DND-41 (cell line): ENCODE data around the gene STK32B.

ENCODE experiments used
- ATAC-seq: fragments of 200-7000 bp; cut with Tn5 transposase; 3 replicates; pipeline ENCODE4 v1.9.1; 2021; ENCODE audit warnings: low read depth; ENCODE audit not compliant: insufficient read depth
- DNase-seq: peaks from one replicate; pipeline ENCODE4 v3.0.0-alpha.2; 2020
- H2AFZ ChIP-seq: 2 replicates; pipeline ENCODE4 v1.6.0; 2012; ENCODE audit warnings: low read depth, low read length
- H3K27ac ChIP-seq: 2 replicates; pipeline ENCODE4 v1.5.1; 2012; ENCODE audit warnings: low read length, inconsistent platforms
- H3K27me3 ChIP-seq: fragments of 200-600 bp; sonication (generic); 2 replicates; pipeline ENCODE4 v1.6.0; 2012; ENCODE audit warnings: low read length, mild to moderate bottlenecking, inconsistent platforms; ENCODE audit not compliant: insufficient read depth, poor library complexity
- H3K36me3 ChIP-seq: 2 replicates; pipeline ENCODE4 v1.5.1; 2012; ENCODE audit warnings: low read length, inconsistent platforms; ENCODE audit not compliant: insufficient read depth
- H3K4me1 ChIP-seq: 2 replicates; pipeline ENCODE4 v1.5.1; 2012; ENCODE audit warnings: mild to moderate bottlenecking, low read length; ENCODE audit not compliant: insufficient read depth
- H3K4me2 ChIP-seq: 2 replicates; pipeline ENCODE4 v1.6.0; 2012; ENCODE audit warnings: mild to moderate bottlenecking, moderate library complexity, low read length, inconsistent platforms; ENCODE audit not compliant: insufficient read depth
- H3K4me3 ChIP-seq, 2 experiments: fragments of 200-600 bp in 1 of 2; shearing (Covaris generic) in 1 of 2; 2 replicates each; pipeline ENCODE4 v1.5.1; 2012 to 2016; ENCODE audit warnings: inconsistent platforms in 2 of 2, low read length in 2 of 2, mild to moderate bottlenecking in 2 of 2, low read depth in 1 of 2, moderate library complexity in 1 of 2
- H3K79me2 ChIP-seq: 2 replicates; pipeline ENCODE4 v1.6.0; 2012; ENCODE audit warnings: low read length, inconsistent platforms; ENCODE audit not compliant: insufficient read depth
- H3K9ac ChIP-seq: 2 replicates; pipeline ENCODE4 v1.6.0; 2012; ENCODE audit warnings: low read depth, mild to moderate bottlenecking, inconsistent platforms, low read length, moderate library complexity
- H3K9me3 ChIP-seq: 2 replicates; pipeline ENCODE4 v1.5.1; 2012; ENCODE audit warnings: low read length, moderate library complexity, mild to moderate bottlenecking, inconsistent platforms; ENCODE audit not compliant: insufficient read depth, severe bottlenecking
- H4K20me1 ChIP-seq: 2 replicates; pipeline ENCODE4 v1.6.0; 2012; ENCODE audit warnings: low read length; ENCODE audit not compliant: insufficient read depth
- CTCF ChIP-seq: IDR thresholded peaks from 2 replicates; pipeline ENCODE4 v1.5.1; 2012; ENCODE audit warnings: borderline replicate concordance, low read length, moderate library complexity, mild to moderate bottlenecking; ENCODE audit not compliant: poor library complexity, severe bottlenecking; ENCODE audit errors: extremely low read depth
- EZH2 ChIP-seq: IDR thresholded peaks from 3 replicates; pipeline ENCODE4 v1.6.1; 2012; ENCODE audit warnings: borderline replicate concordance, low read depth, mild to moderate bottlenecking, moderate library complexity, low read length, inconsistent platforms; ENCODE audit not compliant: severe bottlenecking

The STK32B gene

DNA sequence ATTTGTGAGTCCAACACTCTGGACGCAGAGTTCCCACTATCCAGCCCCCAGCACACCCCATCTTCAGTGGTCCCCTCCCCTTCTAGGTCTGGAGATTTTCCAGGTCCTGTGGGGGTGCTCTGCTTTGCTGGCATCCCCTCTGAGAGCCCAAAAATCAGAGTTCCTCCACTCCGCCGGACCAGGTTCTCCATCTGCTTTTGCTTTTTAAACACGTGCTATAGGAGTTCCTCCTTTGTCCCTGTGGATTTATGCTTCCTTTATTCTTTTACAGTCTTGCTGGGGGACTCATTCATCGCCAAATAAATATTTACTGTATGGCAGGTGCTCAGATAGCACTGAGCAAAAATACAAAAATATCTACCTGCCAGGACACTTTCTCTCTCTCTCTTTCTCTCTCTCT lies 324.7 kb downstream of the STK32B start:
- H4K20me1 ChIP-seq = no peaks in the 10 kb centered on the region
- ATAC-seq (no peak), DNase-seq (no peak)
- no peak overlapping the region for H3K4me3 ChIP-seq
- H2AFZ ChIP-seq = no peak overlapping the region
- no peaks in the 10 kb centered on the region for H3K27me3 ChIP-seq
- no peaks in the 10 kb centered on the region for H3K9me3 ChIP-seq
- TF ChIP-seq CTCF (no peak), EZH2 (no peak)
- no peak overlapping the region for H3K27ac ChIP-seq
- no peaks in the 10 kb centered on the region for H3K36me3 ChIP-seq
- no peak overlapping the region for H3K4me2 ChIP-seq
- H3K9ac ChIP-seq = no peak overlapping the region
- H3K79me2 ChIP-seq = no peaks in the 10 kb centered on the region
- no peaks in the 10 kb centered on the region for H3K4me1 ChIP-seq

DNA sequence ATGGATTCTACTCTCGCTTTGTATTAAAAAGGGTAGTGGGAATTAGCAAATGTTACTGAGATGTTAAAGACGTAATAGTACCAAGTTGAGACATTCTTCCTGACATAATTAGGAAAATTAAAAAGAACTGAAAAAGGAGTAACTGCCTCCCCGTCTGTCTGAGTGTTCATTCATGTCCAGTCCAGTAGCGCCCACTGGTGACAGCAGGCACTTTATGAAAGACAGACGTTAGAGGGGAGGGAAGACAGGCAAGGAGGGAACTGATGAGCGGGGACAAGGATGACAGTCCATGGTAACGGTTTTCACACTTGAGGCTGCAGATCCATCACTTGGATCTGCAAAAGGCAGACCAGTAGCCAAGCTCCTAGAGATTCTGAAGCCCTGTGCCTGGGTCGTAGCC lies 326.7 kb downstream of the STK32B start:
- Histone ChIP-seq H3K36me3 (no peaks in the 10 kb centered on the region), H4K20me1 (no peaks in the 10 kb centered on the region), H2AFZ (no peak overlapping the region), H3K4me2 (no peak overlapping the region), H3K79me2 (no peaks in the 10 kb centered on the region), H3K27ac (no peak overlapping the region), H3K4me1 (no peaks in the 10 kb centered on the region), H3K9me3 (no peaks in the 10 kb centered on the region), H3K27me3 (no peaks in the 10 kb centered on the region), H3K4me3 (no peak overlapping the region), H3K9ac (no peak overlapping the region)
- TF ChIP-seq EZH2 = no peak
- peak; percentile 32 for TF ChIP-seq CTCF
- ATAC-seq (no peak), DNase-seq (no peak)

DNA sequence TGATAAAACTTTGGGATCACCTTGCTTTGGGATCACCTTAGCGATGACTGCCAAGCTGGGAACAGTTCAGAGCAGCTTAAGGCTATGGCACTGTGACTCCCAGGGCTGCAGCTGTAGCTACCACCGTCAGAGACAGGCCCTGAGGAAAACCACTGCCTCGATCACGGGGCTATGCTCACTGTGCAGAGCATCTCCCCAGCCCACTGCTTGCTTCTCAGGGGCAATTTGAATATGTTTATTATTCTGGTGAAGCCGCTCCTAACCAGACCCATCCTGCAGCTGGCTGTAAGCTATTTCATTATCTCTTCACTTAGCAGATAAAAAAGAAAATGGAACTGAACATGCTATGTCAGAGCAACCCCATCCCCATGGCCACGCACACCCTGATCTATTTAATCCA lies 328.6 kb downstream of the STK32B start:
- Histone ChIP-seq H3K4me3 (no peak overlapping the region), H4K20me1 (no peaks in the 10 kb centered on the region), H2AFZ (no peak overlapping the region), H3K9ac (no peak overlapping the region), H3K4me1 (no peaks in the 10 kb centered on the region), H3K27ac (no peak overlapping the region), H3K4me2 (no peak overlapping the region), H3K27me3 (no peaks in the 10 kb centered on the region), H3K9me3 (no peaks in the 10 kb centered on the region), H3K36me3 (no peaks in the 10 kb centered on the region), H3K79me2 (no peaks in the 10 kb centered on the region)
- TF ChIP-seq EZH2 = no peak
- ATAC-seq = no peak
- DNase-seq = no peak

- DNase-seq (no peak), ATAC-seq (no peak)
- Histone ChIP-seq H3K9me3 (no peaks in the 10 kb centered on the region), H3K27ac (no peak overlapping the region), H4K20me1 (no peaks in the 10 kb centered on the region), H3K79me2 (no peaks in the 10 kb centered on the region), H3K36me3 (no peaks in the 10 kb centered on the region), H3K9ac (no peak overlapping the region), H3K4me1 (no peaks in the 10 kb centered on the region), H2AFZ (no peak overlapping the region), H3K4me2 (no peak overlapping the region), H3K4me3 (no peak overlapping the region), H3K27me3 (no peaks in the 10 kb centered on the region)
- TF ChIP-seq EZH2 = no peak
- TF ChIP-seq CTCF = no peak
Measured at GRCh38 chr4:5381961-5382441, 330.7 kb downstream of the STK32B start.
